Measurements from ENCODE around the gene ANK3.

GRCh38 chr10:60288256-60288655 is 101.4 kb downstream of the ANK3 start:
- TF ChIP-seq CTCF (IDR thresholded peaks at IDR 0.05 in 4 of 5, conservative IDR thresholded peaks at IDR 0.05 in 1 of 5): no peak
- no peak for TF ChIP-seq POLR2A (IDR thresholded peaks at IDR 0.05)
